Stomach smooth muscle (tissue), 2 donors: ENCODE data around the gene RIMS1.
"Not testable (repeated sequence)": the region's sequence is repeated elsewhere in the genome, so short reads cannot be mapped to it uniquely, and the experiment has no call there.

Experiments
- H3K27ac ChIP-seq: one replicate; pipeline ENCODE4 v1.7.0; 2013; ENCODE audit warnings: mild to moderate bottlenecking, low read length, inconsistent platforms
- H3K27me3 ChIP-seq, 2 donors: one replicate each; pipeline ENCODE4 v1.7.0; 2013; ENCODE audit warnings: low read length in 2 of 2; ENCODE audit not compliant: insufficient read depth in 2 of 2, control insufficient read depth in 1 of 2
- H3K36me3 ChIP-seq, 2 donors: one replicate each; pipeline ENCODE4 v1.7.0; 2013; ENCODE audit warnings: low read length in 2 of 2; ENCODE audit not compliant: control insufficient read depth in 2 of 2, insufficient read depth in 2 of 2
- H3K4me1 ChIP-seq: one replicate; pipeline ENCODE4 v1.7.0; 2013; ENCODE audit warnings: low read length; ENCODE audit not compliant: control insufficient read depth, insufficient read depth
- H3K4me3 ChIP-seq, 2 donors: one replicate each; pipeline ENCODE4 v1.7.0; 2013; ENCODE audit warnings: low read length in 2 of 2
- H3K9ac ChIP-seq, 2 donors: one replicate each; pipeline ENCODE4 v1.7.0; 2013; ENCODE audit warnings: low read length in 2 of 2, mild to moderate bottlenecking in 1 of 2
- H3K9me3 ChIP-seq, 2 donors: one replicate each; pipeline ENCODE4 v1.7.0; 2013; ENCODE audit warnings: low read length in 2 of 2; ENCODE audit not compliant: control insufficient read depth in 2 of 2
- donor health status: healthy.
- donor health status: Pancreatic carcinoma.

RIMS1 gene

GRCh38 chr6:72305971-72306370 is 419.6 kb downstream of the RIMS1 start:
- Histone ChIP-seq H3K9me3 (no peaks in the 10 kb centered on the region), H3K27ac (no peak overlapping the region), H3K36me3 (no peaks in the 10 kb centered on the region), H3K4me1 (no peaks in the 10 kb centered on the region), H3K4me3 (no peak overlapping the region), H3K9ac (no peak overlapping the region), H3K27me3 (no peaks in the 10 kb centered on the region)

GRCh38 chr6:72316675-72317380 is 430.5 kb downstream of the RIMS1 start:
- Histone ChIP-seq H3K9ac (no peak overlapping the region), H3K4me3 (no peak overlapping the region), H3K27me3 (no peaks in the 10 kb centered on the region), H3K27ac (no peak overlapping the region), H3K9me3 (no peaks in the 10 kb centered on the region), H3K36me3 (no peaks in the 10 kb centered on the region), H3K4me1 (no peaks in the 10 kb centered on the region)

DNA sequence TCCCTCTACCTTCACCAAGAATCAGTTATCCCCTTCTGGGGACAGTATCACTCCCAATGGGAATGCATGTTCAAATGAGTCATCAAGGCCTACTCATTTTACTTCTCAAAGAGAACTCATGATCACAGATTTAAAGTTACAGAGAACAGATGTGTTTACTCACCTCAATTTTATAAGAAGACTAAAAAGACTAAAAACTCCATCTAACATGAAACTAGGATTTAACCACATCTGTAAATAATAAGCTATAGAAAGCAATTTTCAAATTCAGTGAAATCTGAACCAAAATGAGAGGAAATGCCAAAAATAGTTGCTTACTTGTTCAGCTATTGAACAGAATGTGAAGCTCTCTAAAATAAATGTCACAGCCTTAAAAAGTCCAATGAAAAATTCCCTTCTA is 435.4 kb downstream of the RIMS1 start:
- Histone ChIP-seq H3K27me3 (no peaks in the 10 kb centered on the region), H3K4me1 (no peaks in the 10 kb centered on the region), H3K4me3 (no peak overlapping the region), H3K9ac (no peak overlapping the region), H3K27ac (no peak overlapping the region), H3K36me3 (no peaks in the 10 kb centered on the region), H3K9me3 (no peaks in the 10 kb centered on the region)

DNA sequence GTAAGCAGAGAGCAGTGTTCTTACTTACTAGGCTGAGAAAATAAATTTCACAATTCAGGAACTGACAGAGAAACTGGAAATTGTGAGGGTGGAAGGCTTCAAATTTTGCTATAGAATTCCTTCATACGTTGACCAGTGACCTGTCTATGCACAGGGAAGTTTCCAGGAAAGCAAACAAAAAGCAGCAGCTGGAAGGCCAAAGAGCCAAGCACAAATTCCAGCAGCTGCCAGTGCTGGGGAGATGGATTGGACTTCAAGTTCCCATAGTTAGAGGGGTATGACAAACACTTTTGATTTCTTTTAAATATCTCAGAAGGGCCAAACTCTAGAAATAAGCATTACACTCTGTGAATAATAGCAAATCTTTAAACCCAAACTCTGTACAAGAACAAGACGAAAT is 436.4 kb downstream of the RIMS1 start:
- H3K4me1 ChIP-seq: no peaks in the 10 kb centered on the region
- H3K27ac ChIP-seq: no peak overlapping the region
- no peaks in the 10 kb centered on the region for H3K27me3 ChIP-seq
- no peaks in the 10 kb centered on the region for H3K9me3 ChIP-seq
- no peak overlapping the region for H3K4me3 ChIP-seq
- H3K9ac ChIP-seq: no peak overlapping the region
- H3K36me3 ChIP-seq: no peaks in the 10 kb centered on the region

DNA sequence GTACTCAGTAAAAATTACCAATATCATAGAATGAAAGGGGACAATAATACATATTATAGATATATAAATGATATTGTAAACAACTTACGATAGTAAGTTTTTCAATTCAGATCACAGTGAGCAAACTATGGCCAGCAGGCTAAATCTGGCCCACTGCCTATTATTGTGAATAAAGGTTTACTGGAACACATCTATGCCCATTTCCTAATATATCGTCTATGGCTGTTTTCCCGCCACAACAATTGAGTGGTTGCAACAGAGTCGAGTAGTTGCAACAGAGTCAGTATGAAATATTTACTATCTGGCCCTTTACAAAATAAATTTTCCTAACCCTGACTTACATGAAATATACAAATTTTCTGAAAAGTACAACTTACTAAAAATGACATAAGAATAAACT is 438.2 kb downstream of the RIMS1 start:
- Histone ChIP-seq H3K9ac (no peak overlapping the region), H3K9me3 (no peaks in the 10 kb centered on the region), H3K4me3 (no peak overlapping the region), H3K36me3 (no peaks in the 10 kb centered on the region), H3K27ac (no peak overlapping the region), H3K4me1 (no peaks in the 10 kb centered on the region), H3K27me3 (no peaks in the 10 kb centered on the region)

DNA sequence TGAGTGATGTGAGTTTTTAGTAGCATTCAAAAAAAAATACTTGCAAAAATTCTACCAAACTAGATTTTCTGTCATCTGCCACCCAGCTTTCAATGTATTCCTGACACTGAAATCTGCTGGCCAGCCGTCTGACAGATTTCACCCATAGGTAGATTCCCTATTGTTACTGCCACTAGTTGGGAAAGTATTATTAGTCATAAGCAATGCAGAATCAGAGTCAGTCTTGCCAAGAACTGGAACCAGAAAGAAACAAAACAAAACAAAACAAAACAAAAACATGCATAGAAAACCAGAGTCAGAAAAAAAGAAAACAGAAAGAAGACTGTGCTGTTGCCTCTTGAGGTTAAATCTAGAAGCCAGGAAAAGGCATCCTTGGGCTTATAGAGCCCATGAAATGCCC is 442.4 kb downstream of the RIMS1 start:
- Histone ChIP-seq H3K9ac (no peak overlapping the region), H3K27me3 (no peaks in the 10 kb centered on the region), H3K27ac (no peak overlapping the region), H3K9me3 (no peaks in the 10 kb centered on the region), H3K4me3 (no peak overlapping the region), H3K36me3 (no peaks in the 10 kb centered on the region), H3K4me1 (no peaks in the 10 kb centered on the region)

DNA sequence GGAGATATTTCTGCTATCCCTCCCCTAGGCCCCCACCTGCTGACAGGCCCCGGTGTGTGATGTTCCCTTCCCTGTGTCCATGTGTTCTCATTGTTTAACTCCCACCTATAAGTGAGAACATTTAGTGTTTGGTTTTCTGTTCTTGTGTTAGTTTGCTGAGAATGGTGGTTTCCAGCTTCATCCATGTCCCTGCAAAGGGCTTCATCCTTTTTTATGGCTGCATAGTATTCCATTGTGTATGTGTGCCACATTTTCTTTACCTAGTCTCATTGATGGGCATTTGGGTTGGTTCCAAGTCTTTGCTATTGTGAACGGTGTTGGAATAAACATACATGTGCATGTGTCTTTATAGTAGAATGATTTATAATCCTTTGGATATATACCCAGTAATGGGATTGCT is 448.9 kb downstream of the RIMS1 start:
- not testable (repeated sequence) for H3K4me3 ChIP-seq, H3K9me3 ChIP-seq, H3K4me1 ChIP-seq, H3K9ac ChIP-seq, H3K36me3 ChIP-seq, H3K27me3 ChIP-seq, H3K27ac ChIP-seq

DNA sequence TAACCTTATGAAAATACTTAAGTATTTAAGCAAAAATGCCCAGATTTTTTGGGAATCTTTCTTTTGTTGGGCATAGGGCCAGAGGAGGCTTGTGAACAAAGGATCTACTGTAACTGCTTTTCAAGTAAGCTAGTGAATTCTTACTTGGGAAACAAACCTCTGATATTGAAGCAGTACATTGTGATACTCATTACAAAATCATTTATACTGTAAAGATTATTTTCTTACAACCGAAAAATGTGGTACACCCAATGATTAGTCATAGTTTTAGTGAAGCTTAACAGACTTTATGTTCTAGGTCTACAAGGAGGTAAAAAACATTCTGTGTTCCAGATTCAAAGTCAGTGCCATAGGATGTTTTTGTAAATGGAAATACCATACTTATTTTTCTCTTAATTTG is 462.6 kb downstream of the RIMS1 start:
- H3K27me3 ChIP-seq: no peaks in the 10 kb centered on the region
- H3K9ac ChIP-seq: no peak overlapping the region
- no peak overlapping the region for H3K4me3 ChIP-seq
- no peaks in the 10 kb centered on the region for H3K36me3 ChIP-seq
- no peaks in the 10 kb centered on the region for H3K4me1 ChIP-seq
- no peak overlapping the region for H3K27ac ChIP-seq
- no peaks in the 10 kb centered on the region for H3K9me3 ChIP-seq

- no peaks in the 10 kb centered on the region for H3K4me1 ChIP-seq
- H3K4me3 ChIP-seq: no peak overlapping the region
- H3K27me3 ChIP-seq: no peaks in the 10 kb centered on the region
- no peak overlapping the region for H3K27ac ChIP-seq
- no peaks in the 10 kb centered on the region for H3K9me3 ChIP-seq
- H3K9ac ChIP-seq: no peak overlapping the region
- no peaks in the 10 kb centered on the region for H3K36me3 ChIP-seq
These were observed 464.0 kb downstream of the RIMS1 start for GRCh38 chr6:72350296-72350881.

GRCh38 chr6:72363844-72364740 is 477.7 kb downstream of the RIMS1 start:
- no peak overlapping the region for H3K9ac ChIP-seq
- H3K27ac ChIP-seq: no peak overlapping the region
- H3K4me3 ChIP-seq: no peak overlapping the region
- H3K36me3 ChIP-seq: no peaks in the 10 kb centered on the region
- H3K9me3 ChIP-seq: no peaks in the 10 kb centered on the region
- H3K4me1 ChIP-seq: no peaks in the 10 kb centered on the region
- no peaks in the 10 kb centered on the region for H3K27me3 ChIP-seq

DNA sequence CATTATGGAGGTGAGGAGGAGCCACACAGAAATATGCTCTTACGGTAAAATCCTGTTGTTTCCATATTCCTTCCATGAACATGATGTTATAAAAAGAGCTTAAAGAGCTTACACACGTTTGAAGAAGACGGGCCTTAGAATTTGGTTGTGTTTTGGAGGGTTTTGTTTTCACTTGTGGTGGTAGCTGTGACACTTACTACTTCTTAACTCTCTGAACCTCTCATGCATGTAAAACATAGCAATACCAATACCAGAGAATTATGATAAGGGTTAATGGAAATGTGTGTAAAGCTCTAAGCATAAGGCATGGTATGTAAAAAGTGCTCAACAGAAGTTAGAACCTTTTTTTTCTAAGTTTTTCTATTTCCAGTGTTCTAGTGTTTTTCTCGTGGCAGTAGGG is 479.4 kb downstream of the RIMS1 start:
- H3K27ac ChIP-seq: no peak overlapping the region
- no peaks in the 10 kb centered on the region for H3K27me3 ChIP-seq
- H3K9me3 ChIP-seq: no peaks in the 10 kb centered on the region
- H3K36me3 ChIP-seq: no peaks in the 10 kb centered on the region
- H3K4me1 ChIP-seq: no peaks in the 10 kb centered on the region
- H3K4me3 ChIP-seq: no peak overlapping the region
- no peak overlapping the region for H3K9ac ChIP-seq
